GM12878 (cell line): Measurements from ENCODE around the gene ARMC2. TPM values are rescaled to one million over a fixed set of nuclear protein-coding genes. Genes with fewer than 3 reads are reported as not detected.

Experiments used
- ATF7 ChIP-seq: fragments of 450-650 bp; IDR thresholded peaks from 2 replicates; pipeline ENCODE4 v1.6.1; 2016; ENCODE audit warnings: low read depth, mild to moderate bottlenecking
- BHLHE40 ChIP-seq, 2 experiments: fragments of 450-650 bp in 1 of 2; IDR thresholded peaks; 2 replicates each; pipeline ENCODE4 v1.6.1; 2011 to 2017; ENCODE audit warnings: low read depth in 2 of 2, borderline replicate concordance in 1 of 2, improper control_type of control experiment in 1 of 2, low read length in 1 of 2, mild to moderate bottlenecking in 1 of 2
- BRCA1 ChIP-seq: IDR thresholded peaks from 2 replicates; pipeline ENCODE4 v1.6.1; 2011; ENCODE audit warnings: low read depth, low read length, improper control_type of control experiment
- ELK1 ChIP-seq: IDR thresholded peaks from 2 replicates; pipeline ENCODE4 v1.6.1; 2012; ENCODE audit warnings: low read depth, low read length, improper control_type of control experiment
- EZH2 ChIP-seq: IDR thresholded peaks from 2 replicates; pipeline ENCODE4 v1.6.1; 2012; ENCODE audit warnings: low read depth, mild to moderate bottlenecking, control low read depth, inconsistent platforms, low read length, borderline replicate concordance; ENCODE audit not compliant: control insufficient read depth
- HDAC2 ChIP-seq: fragments of 200-600 bp; sonication (generic); IDR thresholded peaks from 2 replicates; pipeline ENCODE4 v1.6.1; 2017
- IKZF1 ChIP-seq: fragments of 450-650 bp; conservative IDR thresholded peaks from 2 replicates; pipeline ENCODE4 v1.6.1; 2017; ENCODE audit warnings: antibody characterized with exemption, mild to moderate bottlenecking
- IRF5 ChIP-seq: fragments of 450-650 bp; IDR thresholded peaks from 2 replicates; pipeline ENCODE4 v1.6.1; 2017; ENCODE audit warnings: borderline replicate concordance
- KAT2A ChIP-seq: conservative IDR thresholded peaks from 2 replicates; pipeline ENCODE4 v1.6.1; 2011; ENCODE audit warnings: low read depth, low read length; ENCODE audit not compliant: control insufficient read depth
- KDM1A ChIP-seq: fragments of 200-600 bp; sonication (generic); IDR thresholded peaks from 2 replicates; pipeline ENCODE4 v1.6.1; 2016; ENCODE audit warnings: borderline replicate concordance
- KLF5 ChIP-seq: fragments of 450-650 bp; IDR thresholded peaks from 2 replicates; pipeline ENCODE4 v1.6.1; 2014; ENCODE audit warnings: mild to moderate bottlenecking; ENCODE audit not compliant: partially characterized antibody
- MEF2A ChIP-seq: IDR thresholded peaks from 2 replicates; pipeline ENCODE4 v1.6.1; 2011; ENCODE audit warnings: low read depth, mild to moderate bottlenecking, low read length, moderate library complexity; ENCODE audit not compliant: insufficient read depth
- MYC ChIP-seq: IDR thresholded peaks from 2 replicates; pipeline ENCODE4 v1.6.1; 2011; ENCODE audit warnings: mild to moderate bottlenecking, low read length, moderate library complexity, inconsistent platforms; ENCODE audit not compliant: insufficient read depth, insufficient replicate concordance, insufficient read length, severe bottlenecking
- NR2C1 ChIP-seq: fragments of 450-650 bp; IDR thresholded peaks from 2 replicates; pipeline ENCODE4 v1.6.1; 2017; ENCODE audit warnings: antibody characterized with exemption, mild to moderate bottlenecking, moderate library complexity
- POU2F2 ChIP-seq: IDR thresholded peaks from 3 replicates; pipeline ENCODE4 v1.6.1; 2011; ENCODE audit warnings: low read depth, mild to moderate bottlenecking, low read length, borderline replicate concordance
- RAD51 ChIP-seq: fragments of 450-650 bp; IDR thresholded peaks from 2 replicates; pipeline ENCODE4 v1.6.1; 2016; ENCODE audit warnings: moderate library complexity, mild to moderate bottlenecking, inconsistent platforms
- RELA ChIP-seq: fragments of 450-650 bp; IDR thresholded peaks from 2 replicates; pipeline ENCODE4 v1.8.0; 2014; ENCODE audit warnings: borderline replicate concordance; ENCODE audit not compliant: partially characterized antibody
- SIX5 ChIP-seq: IDR thresholded peaks from 2 replicates; pipeline ENCODE4 v1.6.1; 2011; ENCODE audit warnings: mild to moderate bottlenecking, low read depth, low read length, moderate library complexity; ENCODE audit not compliant: severe bottlenecking
- SMC3 ChIP-seq: IDR thresholded peaks from 2 replicates; pipeline ENCODE4 v1.6.1; 2011; ENCODE audit warnings: low read length, improper control_type of control experiment, borderline replicate concordance
- SP1 ChIP-seq: IDR thresholded peaks from one replicate; pipeline ENCODE4 v1.6.1; 2011; ENCODE audit warnings: low read depth, low read length
- SREBF2 ChIP-seq: IDR thresholded peaks from 2 replicates; pipeline ENCODE4 v1.6.1; 2012; ENCODE audit warnings: mild to moderate bottlenecking, low read length
- SRF ChIP-seq, 2 experiments: IDR thresholded peaks; 2 replicates each; pipeline ENCODE4 v1.6.1; 2011; ENCODE audit warnings: low read depth in 2 of 2, low read length in 2 of 2, mild to moderate bottlenecking in 1 of 2, moderate library complexity in 1 of 2
- SUZ12 ChIP-seq: fragments of 200-600 bp; sonication (generic); IDR thresholded peaks from one replicate; pipeline ENCODE4 v1.6.1; 2018; ENCODE audit warnings: antibody characterized with exemption, mild to moderate bottlenecking; ENCODE audit not compliant: unreplicated experiment
- TAF1 ChIP-seq: IDR thresholded peaks from 2 replicates; pipeline ENCODE4 v1.6.1; 2011; ENCODE audit warnings: mild to moderate bottlenecking, low read depth, low read length, borderline replicate concordance
- TCF12 ChIP-seq: IDR thresholded peaks from 2 replicates; pipeline ENCODE4 v1.6.1; 2011; ENCODE audit warnings: low read depth, mild to moderate bottlenecking, low read length
- ZNF217 ChIP-seq: fragments of 450-650 bp; IDR thresholded peaks from 2 replicates; pipeline ENCODE4 v1.6.1; 2017; ENCODE audit warnings: antibody characterized with exemption, mild to moderate bottlenecking
- polyA plus RNA-seq, 11 experiments: library from polyadenylated mRNA; depleted of rRNA in 4 of 11; unstranded in 6 of 11; stranded (reverse) in 5 of 11; fragments of >200 nt; fragmentation: Nextera tagmentation in 4 of 11; fragmentation: Illumina TruSeq in 1 of 11; extraction: Ambion mirVana in 4 of 11; extraction: Trizol in 1 of 11; gene quantifications; 1 replicate in 1 of 11; 2 replicates in 10 of 11; pipeline versions ENCODE4 v1.2.1 to v1.2.3, GENCODE V29; 2011 to 2016; ENCODE audit warnings: inconsistent platforms in 2 of 11, missing spikeins in 2 of 11, low read depth in 1 of 11
- total RNA-seq, 4 experiments: library from RNA; depleted of rRNA in 3 of 4; stranded (reverse); fragments of >200 nt in 3 of 4; fragmentation: Illumina TruSeq in 1 of 4; extraction: Trizol in 1 of 4; gene quantifications; 2 replicates each; pipeline versions ENCODE4 v1.2.1 to v1.2.3, GENCODE V29; 2013 to 2021
- TF ChIP-seq, protein P1 (sequence below): fragments of 150-350 bp; IDR thresholded peaks from 2 replicates; pipeline ENCODE4 v1.6.1; 2014; ENCODE audit warnings: mild to moderate bottlenecking, low read depth, low read length
- TF ChIP-seq, protein P2 (sequence below): fragments of 450-650 bp; IDR thresholded peaks from 2 replicates; pipeline ENCODE4 v1.6.1; 2016; ENCODE audit warnings: mild to moderate bottlenecking

The ARMC2 gene
- total and polyA plus RNA-seq, 10 of the 15 experiments (the other 5 are each of a cell fraction or from before 2014, with no cell fraction given), result 0.06 to 0.33 (median 0.21) TPM; not detected in 5

DNA sequence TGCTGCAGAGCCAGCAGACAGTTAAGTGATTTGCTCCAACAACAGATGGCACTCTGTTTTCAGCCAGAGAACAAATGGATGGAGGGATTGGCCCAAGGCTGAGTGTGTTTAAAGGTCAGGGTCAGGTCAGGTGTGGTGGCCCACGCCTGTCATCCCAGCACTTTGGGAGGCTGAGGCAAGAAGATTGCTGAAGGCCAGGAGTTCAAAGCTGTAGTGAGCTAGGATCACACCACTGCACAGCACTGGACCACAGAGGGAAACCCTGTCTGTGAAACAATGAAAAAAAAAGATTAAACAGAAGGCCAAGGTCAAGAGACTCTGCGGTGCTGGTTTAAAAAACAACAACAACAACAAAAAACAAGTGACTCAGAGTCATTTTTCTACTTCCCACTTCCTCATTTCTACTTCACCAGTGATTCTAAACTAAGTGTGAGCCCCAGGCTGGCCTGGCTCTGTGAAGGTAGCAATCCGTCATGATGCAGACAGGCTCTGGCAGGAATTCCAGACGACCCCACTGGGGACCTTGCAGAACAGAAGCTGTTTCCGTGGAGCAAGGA lies 42.5 kb upstream of the ARMC2 start (continued):
- no peak for TF ChIP-seq MEF2A
- no peak for TF ChIP-seq SUZ12
- TF ChIP-seq BHLHE40 (IDR thresholded peaks at IDR 0.05; ENCODE audit: borderline replicate concordance in 1 of 2, low read depth in 2 of 2, low read length in 1 of 2), result peak; percentile 27 to 68; a peak in 3 of 4 replicates
- no peak for TF ChIP-seq IRF5
- TF ChIP-seq SIX5, result no peak
- TF ChIP-seq POU2F2, result no peak
- TF ChIP-seq, protein P1, sequence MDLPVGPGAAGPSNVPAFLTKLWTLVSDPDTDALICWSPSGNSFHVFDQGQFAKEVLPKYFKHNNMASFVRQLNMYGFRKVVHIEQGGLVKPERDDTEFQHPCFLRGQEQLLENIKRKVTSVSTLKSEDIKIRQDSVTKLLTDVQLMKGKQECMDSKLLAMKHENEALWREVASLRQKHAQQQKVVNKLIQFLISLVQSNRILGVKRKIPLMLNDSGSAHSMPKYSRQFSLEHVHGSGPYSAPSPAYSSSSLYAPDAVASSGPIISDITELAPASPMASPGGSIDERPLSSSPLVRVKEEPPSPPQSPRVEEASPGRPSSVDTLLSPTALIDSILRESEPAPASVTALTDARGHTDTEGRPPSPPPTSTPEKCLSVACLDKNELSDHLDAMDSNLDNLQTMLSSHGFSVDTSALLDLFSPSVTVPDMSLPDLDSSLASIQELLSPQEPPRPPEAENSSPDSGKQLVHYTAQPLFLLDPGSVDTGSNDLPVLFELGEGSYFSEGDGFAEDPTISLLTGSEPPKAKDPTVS, result no peak
- TF ChIP-seq EZH2, result no peak
- TF ChIP-seq ELK1, result no peak
- no peak for TF ChIP-seq RAD51
- TF ChIP-seq SREBF2, result no peak
- TF ChIP-seq SMC3, result no peak
- TF ChIP-seq TCF12, result no peak
- TF ChIP-seq NR2C1, result no peak
- no peak for TF ChIP-seq KLF5
- TF ChIP-seq, protein P2, sequence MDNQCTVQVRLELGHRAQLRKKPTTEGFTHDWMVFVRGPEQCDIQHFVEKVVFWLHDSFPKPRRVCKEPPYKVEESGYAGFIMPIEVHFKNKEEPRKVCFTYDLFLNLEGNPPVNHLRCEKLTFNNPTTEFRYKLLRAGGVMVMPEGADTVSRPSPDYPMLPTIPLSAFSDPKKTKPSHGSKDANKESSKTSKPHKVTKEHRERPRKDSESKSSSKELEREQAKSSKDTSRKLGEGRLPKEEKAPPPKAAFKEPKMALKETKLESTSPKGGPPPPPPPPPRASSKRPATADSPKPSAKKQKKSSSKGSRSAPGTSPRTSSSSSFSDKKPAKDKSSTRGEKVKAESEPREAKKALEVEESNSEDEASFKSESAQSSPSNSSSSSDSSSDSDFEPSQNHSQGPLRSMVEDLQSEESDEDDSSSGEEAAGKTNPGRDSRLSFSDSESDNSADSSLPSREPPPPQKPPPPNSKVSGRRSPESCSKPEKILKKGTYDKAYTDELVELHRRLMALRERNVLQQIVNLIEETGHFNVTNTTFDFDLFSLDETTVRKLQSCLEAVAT, result 0 out of 2 replicates have a peak, but pooled peaks have one; percentile 18
- no peak for TF ChIP-seq SRF (IDR thresholded peaks at IDR 0.05; ENCODE audit: low read depth in 2 of 2, low read length in 2 of 2)
- TF ChIP-seq MYC, result no peak
- TF ChIP-seq TAF1, result no peak
- TF ChIP-seq HDAC2, result no peak
- no peak for TF ChIP-seq BRCA1
- TF ChIP-seq SP1, result no peak
- no peak for TF ChIP-seq ATF7
- TF ChIP-seq KAT2A, result no peak
- TF ChIP-seq RELA, result no peak
- no peak for TF ChIP-seq KDM1A
- TF ChIP-seq IKZF1, result 0 out of 2 replicates have a peak, but pooled peaks have one; percentile 19
- no peak for TF ChIP-seq ZNF217
